IMR-90 (cell line): ENCODE data around the gene RELCH.
A peak's percentile ranks its signal among the peaks of the same experiment; 100 is the strongest.

Experiments used
- CEBPB ChIP-seq: IDR thresholded peaks from 2 replicates; pipeline ENCODE4 v1.6.1; 2012; ENCODE audit warnings: low read depth, low read length, improper control_type of control experiment
- CTCF ChIP-seq: conservative IDR thresholded peaks from 2 replicates; pipeline ENCODE4 v1.5.1; 2012; ENCODE audit warnings: mild to moderate bottlenecking, low read depth, low read length, improper control_type of control experiment
- ELK1 ChIP-seq: fragments of 150-350 bp; IDR thresholded peaks from 2 replicates; pipeline ENCODE4 v1.6.1; 2016; ENCODE audit warnings: low read depth, mild to moderate bottlenecking, low read length, moderate library complexity, borderline replicate concordance
- FOS ChIP-seq: fragments of 150-350 bp; IDR thresholded peaks from 2 replicates; pipeline ENCODE4 v1.6.1; 2016; ENCODE audit warnings: low read depth, low read length
- MAFK ChIP-seq: IDR thresholded peaks from 2 replicates; pipeline ENCODE4 v1.6.1; 2012; ENCODE audit warnings: low read depth, low read length, improper control_type of control experiment
- MXI1 ChIP-seq: IDR thresholded peaks from 2 replicates; pipeline ENCODE4 v1.6.1; 2012; ENCODE audit warnings: low read depth, mild to moderate bottlenecking, low read length, moderate library complexity, borderline replicate concordance
- POLR2A ChIP-seq: IDR thresholded peaks from 2 replicates; pipeline ENCODE4 v1.6.1; 2012; ENCODE audit warnings: mild to moderate bottlenecking, low read depth, low read length
- RAD21 ChIP-seq: IDR thresholded peaks from 2 replicates; pipeline ENCODE4 v1.6.1; 2012; ENCODE audit warnings: low read length, improper control_type of control experiment
- RCOR1 ChIP-seq: IDR thresholded peaks from 2 replicates; pipeline ENCODE4 v1.6.1; 2012; ENCODE audit warnings: mild to moderate bottlenecking, low read length, improper control_type of control experiment; ENCODE audit not compliant: insufficient replicate concordance
- RFX5 ChIP-seq: IDR thresholded peaks from 2 replicates; pipeline ENCODE4 v1.8.0; 2012; ENCODE audit warnings: low read depth, mild to moderate bottlenecking, low read length, moderate library complexity
- SMC3 ChIP-seq: fragments of 150-350 bp; IDR thresholded peaks from 2 replicates; pipeline ENCODE4 v1.6.1; 2016; ENCODE audit warnings: low read depth, mild to moderate bottlenecking, antibody characterized with exemption, low read length, moderate library complexity

- TF ChIP-seq CTCF (no peak), CEBPB (peak; percentile 68), ELK1 (no peak), POLR2A (no peak), SMC3 (no peak), MAFK (peak; percentile 69), FOS (peak; percentile 66; the same call in 1 of the 2 replicates), RAD21 (no peak), MXI1 (no peak), RCOR1 (no peak), RFX5 (no peak)
These were observed 94.6 kb downstream of the RELCH start for GRCh38 chr18:62281684-62282083.
